K562 (cell line): Measurements from ENCODE around the gene CTSH. TPM values are rescaled to one million over a fixed set of nuclear protein-coding genes. Genes with fewer than 3 reads are reported as not detected.

Experiments
- ATAC-seq: fragments of 200-7000 bp; cut with Tn5 transposase; 3 replicates; pipeline ENCODE4 v1.9.1; 2020; ENCODE audit warnings: moderate library complexity
- BruUV-seq: library from RNA; stranded (reverse); fragments of 400-500 nt; replicated peaks from 2 replicates; lab custom pipeline; 2021; lab: Mats Ljungman, UMichigan
- CTCF ChIA-PET: fragments of 300-600 bp; formaldehyde crosslinking; extraction: SDS; loops from one replicate; lab custom pipeline; 2021; ENCODE audit warnings: low intra/inter-chr PET ratio; lab: Yijun Ruan, JAX
- POLR2A ChIA-PET: fragments of 300-600, 350-650 bp; sonication (Branson Sonifier 250); formaldehyde crosslinking; extraction: SDS; loops from one replicate; lab custom pipeline; 2021; ENCODE audit warnings: antibody characterized with exemption, inconsistent platforms; lab: Yijun Ruan, JAX
- DNase-seq, 4 experiments: peaks; one replicate each; pipeline versions ENCODE4 v3.0.0 to v3.0.0-alpha.2; 2011 to 2018; ENCODE audit warnings: low spot score in 3 of 4, mixed read lengths in 3 of 4; ENCODE audit errors: extremely low read depth in 1 of 4
- FAIRE-seq: peaks from 2 replicates; lab custom pipeline; 2011; peaks lifted over from hg19 to GRCh38; lab: Jason Lieb, UNC
- H2AFZ ChIP-seq: 2 replicates; pipeline ENCODE4 v1.6.0; 2011; ENCODE audit warnings: low read depth, low read length, control low read depth, inconsistent platforms
- H3K27ac ChIP-seq: fragments of 200-600 bp; 3 replicates; pipeline ENCODE4 v1.8.0; 2011; ENCODE audit warnings: low read depth, mild to moderate bottlenecking, control low read depth, inconsistent platforms, low read length, moderate library complexity, mixed read lengths; ENCODE audit errors: extremely low read depth
- H3K27me3 ChIP-seq, 2 experiments: fragments of 300-600 bp in 1 of 2; 2 replicates in 1 of 2; 3 replicates in 1 of 2; pipeline versions ENCODE4 v1.6.0 to v1.8.0; 2011; ENCODE audit warnings: inconsistent platforms in 2 of 2, low read length in 2 of 2, mild to moderate bottlenecking in 1 of 2, mixed read lengths in 1 of 2, moderate library complexity in 1 of 2; ENCODE audit not compliant: control insufficient read depth in 2 of 2, insufficient read depth in 2 of 2
- H3K36me3 ChIP-seq: fragments of 300-600 bp; 3 replicates; pipeline ENCODE4 v1.8.0; 2011; ENCODE audit warnings: mild to moderate bottlenecking, low read length, inconsistent platforms; ENCODE audit not compliant: control insufficient read depth, insufficient read depth
- H3K4me1 ChIP-seq, 2 experiments: fragments of 200-600 bp in 1 of 2; replicated peaks in 1 of 2; 2 replicates in 1 of 2; 3 replicates in 1 of 2; pipeline versions ENCODE4 v1.5.1 to v1.8.0; 2011; ENCODE audit warnings: inconsistent platforms in 2 of 2, low read length in 2 of 2, mild to moderate bottlenecking in 1 of 2, mixed read lengths in 1 of 2, moderate library complexity in 1 of 2; ENCODE audit not compliant: control insufficient read depth in 2 of 2, insufficient read depth in 2 of 2
- H3K4me2 ChIP-seq: 2 replicates; pipeline ENCODE4 v1.6.1; 2011; ENCODE audit warnings: low read length, control low read depth, inconsistent platforms, mixed read lengths; ENCODE audit not compliant: insufficient read depth
- H3K4me3 ChIP-seq: fragments of 200-600 bp; sonication (generic), shearing (Covaris generic); 2 replicates; pipeline ENCODE4 v1.5.1; 2016; ENCODE audit warnings: control low read depth, inconsistent platforms
- H3K79me2 ChIP-seq: fragments of 200-600 bp; 3 replicates; pipeline ENCODE4 v1.8.0; 2011; ENCODE audit warnings: low read length, inconsistent platforms; ENCODE audit not compliant: control insufficient read depth, insufficient read depth
- H3K9ac ChIP-seq, 2 experiments: 2 replicates each; pipeline versions ENCODE4 v1.6.0 to v1.6.1; 2011; ENCODE audit warnings: low read depth in 2 of 2, low read length in 2 of 2, control low read depth in 1 of 2, inconsistent platforms in 1 of 2, mild to moderate bottlenecking in 1 of 2, mixed read lengths in 1 of 2; ENCODE audit not compliant: insufficient read depth in 1 of 2
- H3K9me1 ChIP-seq: one replicate; pipeline ENCODE4 v1.6.0; 2011; ENCODE audit warnings: inconsistent platforms, mild to moderate bottlenecking, low read length, moderate library complexity; ENCODE audit not compliant: control insufficient read depth, insufficient read depth
- H3K9me3 ChIP-seq: replicated peaks from 2 replicates; pipeline ENCODE4 v1.5.1; 2011; ENCODE audit warnings: low read depth, low read length, inconsistent platforms; ENCODE audit not compliant: control insufficient read depth, insufficient read depth
- H4K20me1 ChIP-seq: replicated peaks from 2 replicates; pipeline ENCODE4 v1.6.1; 2011; ENCODE audit warnings: low read length, inconsistent platforms, mixed read lengths; ENCODE audit not compliant: control insufficient read depth, insufficient read depth
- ATF6 ChIP-seq: sonication (generic); formaldehyde crosslinking; IDR thresholded peaks from 2 replicates; pipeline ENCODE4 v1.4.0; 2020; ENCODE audit warnings: mild to moderate bottlenecking, missing genetic modification reagents
- KAT8 ChIP-seq: fragments of 450-650 bp; IDR thresholded peaks from 2 replicates; pipeline ENCODE4 v1.6.1; 2016; ENCODE audit warnings: low read depth, mild to moderate bottlenecking
- MED1 ChIP-seq: sonication (generic); formaldehyde crosslinking; IDR thresholded peaks from 2 replicates; pipeline ENCODE4 v1.8.1; 2023; ENCODE audit warnings: missing genetic modification reagents, borderline replicate concordance
- POLR2G ChIP-seq: fragments of 200-400 bp; formaldehyde crosslinking; IDR thresholded peaks from 2 replicates; pipeline ENCODE4 v1.6.1; 2017; ENCODE audit warnings: low read depth, mild to moderate bottlenecking, antibody characterized with exemption, low read length, moderate library complexity
- RBBP5 ChIP-seq: fragments of 200-600 bp; sonication (generic); IDR thresholded peaks from 2 replicates; pipeline ENCODE4 v1.6.1; 2012; ENCODE audit warnings: borderline replicate concordance, mild to moderate bottlenecking, low read length, control low read depth, inconsistent platforms; ENCODE audit not compliant: insufficient read depth, poor library complexity, severe bottlenecking
- RBM14 ChIP-seq: fragments of 200-400 bp; formaldehyde crosslinking; IDR thresholded peaks from 2 replicates; pipeline ENCODE4 v1.6.1; 2018; ENCODE audit warnings: low read depth, mild to moderate bottlenecking, low read length, moderate library complexity, borderline replicate concordance; ENCODE audit not compliant: insufficient read depth
- ZKSCAN8 ChIP-seq: fragments of 200-800 bp; sonication (Bioruptor generic); IDR thresholded peaks from 2 replicates; pipeline ENCODE4 v1.6.1; 2016; ENCODE audit warnings: missing genetic modification characterization, missing compliant biosample characterization
- ZNF592 ChIP-seq: fragments of 450-650 bp; IDR thresholded peaks from 2 replicates; pipeline ENCODE4 v1.6.1; 2017; ENCODE audit warnings: antibody characterized with exemption, mild to moderate bottlenecking
- WGBS: fragments of 100-300 bp; shearing (Covaris generic); methylation state at CpG from one replicate; pipeline ENCODE4 v1.1.6; 2016; ENCODE audit warnings: low coverage, mixed read lengths; ENCODE audit not compliant: insufficient coverage; ENCODE audit errors: missing lambda C conversion rate; 5-methylcytosine and 5-hydroxymethylcytosine counted together
- in situ Hi-C: fragments of 300-500 bp; cut with MboI; formaldehyde crosslinking; loops from 4 replicates; pipeline ENCODE4 v1.15.0; 2018; ENCODE audit warnings: inconsistent platforms, mixed read lengths
- intact Hi-C: fragments of 100-400 bp; cut with micrococcal nuclease; formaldehyde crosslinking; loops from 2 replicates; pipeline ENCODE4 v1.14.2; 2022
- polyA plus RNA-seq, 8 experiments: library from polyadenylated mRNA; depleted of rRNA in 4 of 8; stranded (reverse) in 5 of 8; unstranded in 3 of 8; fragments of >200 nt; fragmentation: Nextera tagmentation in 2 of 8; fragmentation: Illumina TruSeq in 1 of 8; extraction: Ambion mirVana in 2 of 8; extraction: Trizol in 1 of 8; gene quantifications; 2 replicates each; pipeline versions ENCODE4 v1.2.1 to v1.2.3, GENCODE V29; 2011 to 2014; ENCODE audit warnings: inconsistent platforms in 1 of 8, missing spikeins in 1 of 8
- total RNA-seq, 7 experiments: library from RNA; depleted of rRNA in 6 of 7; stranded (reverse); fragments of >200 nt in 6 of 7; fragmentation: Illumina TruSeq in 2 of 7; extraction: Trizol in 2 of 7; gene quantifications; 2 replicates each; pipeline versions ENCODE4 v1.2.1 to v1.2.3, GENCODE V29; 2011 to 2021; ENCODE audit warnings: low replicate concordance in 1 of 7
- TF ChIP-seq, protein P1 (sequence below): sonication (generic); formaldehyde crosslinking; IDR thresholded peaks from 2 replicates; pipeline ENCODE4 v1.9.0; 2022; ENCODE audit warnings: mild to moderate bottlenecking, missing genetic modification reagents

The CTSH gene
- total and polyA plus RNA-seq, 9 of the 15 experiments (the other 6 are each of a cell fraction or from before 2014, with no cell fraction given): 15.0 to 462 (median 173) TPM

DNA sequence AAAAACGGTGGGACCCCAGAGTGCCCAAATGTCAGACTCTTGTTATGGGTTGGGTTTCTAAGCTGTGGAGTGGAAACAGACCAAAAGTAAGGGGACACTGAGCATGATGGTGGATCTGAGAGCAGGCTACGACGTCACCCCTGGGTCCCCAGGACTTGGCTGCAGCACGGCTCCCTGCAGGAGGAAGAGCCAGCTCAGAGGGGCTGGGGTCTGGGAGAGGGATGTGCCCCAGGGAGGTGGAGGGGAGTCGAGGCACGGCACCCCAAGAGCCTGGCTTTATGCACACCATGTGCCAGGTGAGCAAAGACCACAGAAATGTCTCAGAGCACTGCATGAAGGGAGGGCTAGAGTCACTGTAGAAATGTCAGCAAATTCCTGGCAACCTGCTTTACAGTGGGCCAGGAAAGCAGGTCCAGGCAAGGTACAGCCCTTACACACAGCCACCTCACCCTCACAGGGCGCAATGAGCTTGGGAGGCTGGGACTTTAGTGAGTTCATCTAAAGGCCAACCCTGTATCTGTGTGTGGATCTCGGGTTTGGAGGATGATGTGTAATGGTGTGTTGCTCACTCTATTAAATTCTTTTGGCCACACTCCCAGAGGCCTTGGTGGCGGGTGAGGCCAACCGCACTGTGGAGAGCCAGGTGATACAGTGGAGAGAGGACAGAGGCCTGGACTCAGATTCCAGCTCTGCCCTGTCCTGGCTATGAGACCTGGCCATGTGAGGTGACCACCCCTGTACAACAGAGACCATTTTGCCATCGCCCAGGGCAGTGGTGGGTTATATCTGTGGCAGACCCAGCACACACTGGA, 14.1 kb downstream of the CTSH start (continued):
- peak; percentile 81 for TF ChIP-seq ZNF592

- ATAC-seq (no peak), FAIRE-seq (no peak), DNase-seq (no peak)
- H4K20me1 ChIP-seq: no peaks in the 10 kb centered on the region
- ChIA-PET POLR2A (interaction anchor here (0.8 to 1.5 kb wide), 3 partner anchors 8 to 15 kb away, joined by 4 to 5 read pairs (median 4); partner anchors contain the start of gene CTSH), CTCF (no interaction called here)
- no peak overlapping the region for H2AFZ ChIP-seq
- H3K9me1 ChIP-seq: no peaks in the 10 kb centered on the region
- peaks cover 11 to 32% of the 10 kb centered on the region in 2 experiments for H3K4me1 ChIP-seq
- in situ Hi-C loops (no loop called here), intact Hi-C loops (no loop called here)
- WGBS: 96% methylated on average over 16 of the region's 16 CpGs
- H3K27me3 ChIP-seq: no peaks in the 10 kb centered on the region
- peaks cover 85% of the 10 kb centered on the region; the same call in 2 of the 3 replicates for H3K36me3 ChIP-seq
- H3K4me3 ChIP-seq: no peak overlapping the region
- no peak overlapping the region for H3K9ac ChIP-seq
- no peak overlapping the region; the same call in 2 of the 3 replicates for H3K27ac ChIP-seq
- H3K79me2 ChIP-seq: no peaks in the 10 kb centered on the region
- H3K4me2 ChIP-seq: no peak overlapping the region
- no peaks in the 10 kb centered on the region for H3K9me3 ChIP-seq
- no TSS peak for BruUV-seq
- TF ChIP-seq ATF6 (CRISPR knock-in tag) (no peak), ZKSCAN8 (CRISPR knock-in tag) (no peak), KAT8 (no peak), RBBP5 (no peak), POLR2G (peak; percentile 65), MED1 (no peak), RBM14 (no peak)
- TF ChIP-seq, protein P1, sequence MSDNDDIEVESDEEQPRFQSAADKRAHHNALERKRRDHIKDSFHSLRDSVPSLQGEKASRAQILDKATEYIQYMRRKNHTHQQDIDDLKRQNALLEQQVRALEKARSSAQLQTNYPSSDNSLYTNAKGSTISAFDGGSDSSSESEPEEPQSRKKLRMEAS (CRISPR knock-in tag): 0 out of 2 replicates have a peak, but pooled peaks have one; percentile 18
Measured at GRCh38 chr15:78929536-78930264, 15.1 kb downstream of the CTSH start.
